ENCODE data around the gene MMAA. TPM values are rescaled to one million over a fixed set of nuclear protein-coding genes. Genes with fewer than 3 reads are reported as not detected.
"Not testable (repeated sequence)": the region's sequence is repeated elsewhere in the genome, so short reads cannot be mapped to it uniquely, and the experiment has no call there.

The MMAA gene
- total RNA-seq, 1 donor from 2014 or later, result 6.1 TPM

- no peak for DNase-seq
Observed at GRCh38 chr4:145635630-145636029, 16.4 kb downstream of the MMAA start.

- no peak for DNase-seq
Observed at GRCh38 chr4:145639186-145639698, 20.1 kb downstream of the MMAA start.

- DNase-seq, result not testable (repeated sequence)
Observed at GRCh38 chr4:145640236-145640635, 21.1 kb downstream of the MMAA start.

- DNase-seq, result no peak
Observed at GRCh38 chr4:145643295-145643694, 24.1 kb downstream of the MMAA start.

- no peak for DNase-seq
Observed at GRCh38 chr4:145644699-145645098, 25.5 kb downstream of the MMAA start.

- no peak for DNase-seq
Observed at GRCh38 chr4:145656156-145656555, 37.0 kb downstream of the MMAA start.

- DNase-seq, result no peak
Observed at GRCh38 chr4:145660064-145660463, 40.9 kb downstream of the MMAA start.

GRCh38 chr4:145663194-145663593 lies 44.0 kb downstream of the MMAA start:
- DNase-seq, result no peak

GRCh38 chr4:145665773-145666172 lies 46.6 kb downstream of the MMAA start:
- no peak for DNase-seq

GRCh38 chr4:145670422-145670821 lies 51.2 kb downstream of the MMAA start:
- no peak for DNase-seq

GRCh38 chr4:145679520-145679919 lies 60.3 kb downstream of the MMAA start:
- peak; percentile 78 for DNase-seq

GRCh38 chr4:145679991-145680455 lies 60.8 kb downstream of the MMAA start, which contains the start of gene C4orf51:
C4orf51 (plus strand) TSS chr4:145680146; CDS start chr4:145680204, 58 bp downstream.
- peak; percentile 85 for DNase-seq

- no peak for DNase-seq
Observed at GRCh38 chr4:145680902-145681301, 61.7 kb downstream of the MMAA start.

- DNase-seq, result no peak
Observed at GRCh38 chr4:145681518-145681917, 62.3 kb downstream of the MMAA start.

GRCh38 chr4:145681956-145682355 lies 62.8 kb downstream of the MMAA start:
- DNase-seq, result no peak

- no peak for DNase-seq
Observed at GRCh38 chr4:145686991-145687390, 67.8 kb downstream of the MMAA start.

- DNase-seq, result no peak
Observed at GRCh38 chr4:145690610-145691009, 71.4 kb downstream of the MMAA start.

GRCh38 chr4:145691416-145691815 lies 72.2 kb downstream of the MMAA start:
- not testable (repeated sequence) for DNase-seq

- no peak for DNase-seq
Observed at GRCh38 chr4:145694929-145695328, 75.7 kb downstream of the MMAA start.

GRCh38 chr4:145697332-145697731 lies 78.1 kb downstream of the MMAA start:
- DNase-seq, result no peak

- no peak for DNase-seq
Observed at GRCh38 chr4:145698507-145698906, 79.3 kb downstream of the MMAA start.

- DNase-seq, result no peak
Observed at GRCh38 chr4:145703850-145704497, 84.8 kb downstream of the MMAA start.

GRCh38 chr4:145709336-145709735 lies 90.2 kb downstream of the MMAA start:
- no peak for DNase-seq
